Natural killer cell (primary cell): Measurements from ENCODE around the gene DNLZ. TPM values are rescaled to one million over a fixed set of nuclear protein-coding genes. Genes with fewer than 3 reads are reported as not detected.

Experiments used
- ATAC-seq, 3 donors: fragments of 150-1000 bp in 2 of 3; fragments of 200-7000 bp in 1 of 3; cut with Tn5 transposase; 1 replicate in 1 of 3; 2 replicates in 2 of 3; pipeline ENCODE4 v1.10.0; 2021; ENCODE audit warnings: mild to moderate bottlenecking in 2 of 3, moderate library complexity in 2 of 3
- DNase-seq, 2 donors: peaks; one replicate each; pipeline versions ENCODE4 v3.0.0 to v3.0.0-alpha.2; 2013 to 2021; ENCODE audit warnings: mixed read lengths in 1 of 2
- H3K27ac ChIP-seq: one replicate; pipeline ENCODE4 v1.5.1; 2013; ENCODE audit warnings: mild to moderate bottlenecking, low read length
- H3K27me3 ChIP-seq: one replicate; pipeline ENCODE4 v1.6.1; 2013; ENCODE audit warnings: low read length; ENCODE audit not compliant: control insufficient read depth, insufficient read depth
- H3K36me3 ChIP-seq: one replicate; pipeline ENCODE4 v1.6.1; 2013; ENCODE audit warnings: low read length; ENCODE audit not compliant: control insufficient read depth, insufficient read depth
- H3K4me1 ChIP-seq: one replicate; pipeline ENCODE4 v1.6.1; 2013; ENCODE audit warnings: low read length; ENCODE audit not compliant: control insufficient read depth, insufficient read depth
- H3K4me3 ChIP-seq: one replicate; pipeline ENCODE4 v1.5.1; 2013; ENCODE audit warnings: low read length
- H3K9me3 ChIP-seq: one replicate; pipeline ENCODE4 v1.6.1; 2013; ENCODE audit warnings: low read length; ENCODE audit not compliant: control insufficient read depth, insufficient read depth
- H3K27ac Mint-ChIP-seq, 2 donors: one replicate each; pipeline ENCODE4 v1.8.0; 2022; ENCODE audit warnings: mild to moderate bottlenecking in 2 of 2, mixed read lengths in 2 of 2, moderate library complexity in 1 of 2
- H3K27me3 Mint-ChIP-seq, 2 donors: one replicate each; pipeline ENCODE4 v1.8.0; 2022; ENCODE audit warnings: low read depth in 2 of 2, mixed read lengths in 2 of 2
- H3K36me3 Mint-ChIP-seq: one replicate; pipeline ENCODE4 v1.8.0; 2022; ENCODE audit warnings: mixed read lengths
- H3K4me1 Mint-ChIP-seq, 2 donors: one replicate each; pipeline ENCODE4 v1.8.0; 2022; ENCODE audit warnings: mixed read lengths in 2 of 2
- H3K4me3 Mint-ChIP-seq: one replicate; pipeline ENCODE4 v1.8.0; 2022; ENCODE audit warnings: mild to moderate bottlenecking, moderate library complexity, mixed read lengths
- H3K9me3 Mint-ChIP-seq, 2 donors: one replicate each; pipeline ENCODE4 v1.8.0; 2022; ENCODE audit warnings: mixed read lengths in 2 of 2
- CTCF ChIP-seq: fragments of 200-600 bp; IDR thresholded peaks from one replicate; pipeline ENCODE4 v1.8.0; 2022; ENCODE audit warnings: antibody characterized with exemption
- WGBS: methylation state at CpG from one replicate; pipeline ENCODE4 v1.1.7; 2013; ENCODE audit warnings: missing lambda C conversion rate; ENCODE audit not compliant: insufficient coverage; 5-methylcytosine and 5-hydroxymethylcytosine counted together
- intact Hi-C: fragments of 100-400 bp; cut with micrococcal nuclease; formaldehyde crosslinking; loops from one replicate; pipeline ENCODE4 v1.14.2; 2022
- total RNA-seq, 4 donors: library from RNA; stranded (reverse); fragments of 120-200 nt in 1 of 4; gene quantifications; one replicate each; pipeline versions ENCODE4 v1.2.3 to v1.2.4, GENCODE V29; 2013 to 2022

The DNLZ gene
- total RNA-seq, 3 donors from 2014 or later (not counting 1 experiment from before 2014, with no cell fraction given) = 24.6 to 34.8 (median 28.9) TPM

DNA sequence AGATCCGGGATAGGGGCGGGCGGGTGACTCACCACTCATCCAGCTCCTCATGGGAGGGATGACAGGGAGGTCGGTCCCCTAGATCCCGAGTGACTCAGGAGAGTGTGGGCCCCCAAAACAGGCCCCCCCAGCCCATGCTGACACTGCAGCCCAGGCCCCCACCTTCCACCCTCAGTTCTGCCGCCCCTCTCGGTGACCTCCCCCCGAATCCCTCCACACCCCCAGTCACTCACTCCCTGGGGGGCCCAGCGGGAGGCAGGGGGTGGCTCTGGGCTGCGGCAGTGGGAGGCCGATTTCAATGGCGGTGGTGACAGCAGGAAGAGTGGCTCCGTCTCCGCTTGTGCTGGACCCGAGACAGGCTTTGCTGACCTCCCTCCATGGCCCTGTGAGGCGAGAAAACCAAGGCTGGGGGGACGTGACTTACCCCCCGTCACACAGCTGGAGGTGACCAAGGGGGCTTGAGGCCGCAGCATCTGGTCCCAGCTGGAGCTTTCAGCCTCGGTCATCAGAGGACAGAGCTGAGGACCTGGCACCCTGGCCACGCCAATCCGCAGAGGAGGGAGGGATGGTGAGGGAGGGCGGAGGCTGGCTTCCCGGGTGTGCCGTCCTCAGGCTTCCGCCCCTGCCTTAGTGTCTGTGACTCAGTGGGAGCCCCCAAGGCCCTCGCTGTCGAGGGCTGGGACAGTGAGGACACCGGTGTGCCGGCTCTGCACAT lies 27.2 kb downstream of the DNLZ start:
- no peaks in the 10 kb centered on the region for H3K36me3 Mint-ChIP-seq
- no peak overlapping the region for H3K27ac ChIP-seq
- no peaks in the 10 kb centered on the region for H3K4me1 ChIP-seq
- ATAC-seq (no peak), DNase-seq (no peak)
- H3K27me3 ChIP-seq = no peaks in the 10 kb centered on the region
- TF ChIP-seq CTCF = no peak
- H3K27me3 Mint-ChIP-seq = no peaks in the 10 kb centered on the region
- H3K9me3 ChIP-seq = no peaks in the 10 kb centered on the region
- no peaks in the 10 kb centered on the region for H3K36me3 ChIP-seq
- no peak overlapping the region for H3K4me3 Mint-ChIP-seq
- H3K4me3 ChIP-seq = no peak overlapping the region
- no peak overlapping the region for H3K27ac Mint-ChIP-seq
- WGBS = 94% methylated on average over 27 of the region's 30 CpGs
- no peaks in the 10 kb centered on the region for H3K9me3 Mint-ChIP-seq
- intact Hi-C loops = no loop called here
- H3K4me1 Mint-ChIP-seq = peaks cover 0 to 7% of the 10 kb centered on the region in 2 donors

- H3K27me3 Mint-ChIP-seq = no peaks in the 10 kb centered on the region
- H3K36me3 Mint-ChIP-seq = no peaks in the 10 kb centered on the region
These were observed 28.0 kb downstream of the DNLZ start for GRCh38 chr9:136335296-136336155.

GRCh38 chr9:136334541-136334940 lies 29.0 kb downstream of the DNLZ start:
- Histone ChIP-seq H3K27ac (no peak overlapping the region), H3K36me3 (no peaks in the 10 kb centered on the region), H3K4me3 (no peak overlapping the region), H3K9me3 (no peaks in the 10 kb centered on the region), H3K4me1 (no peaks in the 10 kb centered on the region), H3K27me3 (no peaks in the 10 kb centered on the region)
- H3K4me1 Mint-ChIP-seq = peaks cover 0 to 7% of the 10 kb centered on the region in 2 donors
- no peak for DNase-seq
- no peak overlapping the region for H3K4me3 Mint-ChIP-seq
- no peak for TF ChIP-seq CTCF
- WGBS = 94% methylated on average over 21 of the region's 21 CpGs
- no peaks in the 10 kb centered on the region for H3K27me3 Mint-ChIP-seq
- no peaks in the 10 kb centered on the region for H3K9me3 Mint-ChIP-seq
- H3K36me3 Mint-ChIP-seq = no peaks in the 10 kb centered on the region
- intact Hi-C loops = no loop called here
- ATAC-seq = no peak
- no peak overlapping the region for H3K27ac Mint-ChIP-seq

More at GRCh38 chr9:136335296-136336155, 28.0 kb downstream of the DNLZ start:
- DNase-seq (no peak), ATAC-seq (no peak)
- Mint-ChIP-seq H3K9me3 (no peaks in the 10 kb centered on the region), H3K27ac (no peak overlapping the region), H3K4me3 (no peak overlapping the region), H3K4me1 (peaks cover 0 to 7% of the 10 kb centered on the region in 2 donors)
- Histone ChIP-seq H3K4me3 (no peak overlapping the region), H3K36me3 (no peaks in the 10 kb centered on the region), H3K9me3 (no peaks in the 10 kb centered on the region), H3K27ac (no peak overlapping the region), H3K27me3 (no peaks in the 10 kb centered on the region), H3K4me1 (no peaks in the 10 kb centered on the region)
- TF ChIP-seq CTCF = no peak
- intact Hi-C loops = no loop called here
- 91% methylated on average over 26 of the region's 26 CpGs for WGBS
